Mucosa of stomach (tissue), 1 donor: ENCODE measurements around the gene TIMM44.

Source experiments
- H3K27me3 ChIP-seq: one replicate; pipeline ENCODE4 v1.7.0; 2013; ENCODE audit warnings: mild to moderate bottlenecking, low read length; ENCODE audit not compliant: control insufficient read depth, insufficient read depth
- H3K36me3 ChIP-seq: one replicate; pipeline ENCODE4 v1.7.0; 2013; ENCODE audit warnings: low read length; ENCODE audit not compliant: control insufficient read depth, insufficient read depth
- H3K4me1 ChIP-seq: one replicate; pipeline ENCODE4 v1.7.0; 2013; ENCODE audit warnings: mild to moderate bottlenecking, low read length; ENCODE audit not compliant: control insufficient read depth, insufficient read depth
- H3K4me3 ChIP-seq: one replicate; pipeline ENCODE4 v1.7.0; 2013; ENCODE audit warnings: low read length
- H3K9ac ChIP-seq: one replicate; pipeline ENCODE4 v1.7.0; 2013; ENCODE audit warnings: mild to moderate bottlenecking, low read length, moderate library complexity
- H3K9me3 ChIP-seq: one replicate; pipeline ENCODE4 v1.7.0; 2013; ENCODE audit warnings: mild to moderate bottlenecking, low read length, moderate library complexity; ENCODE audit not compliant: control insufficient read depth
- donor health status: Pancreatic carcinoma.

Gene TIMM44, protein sequence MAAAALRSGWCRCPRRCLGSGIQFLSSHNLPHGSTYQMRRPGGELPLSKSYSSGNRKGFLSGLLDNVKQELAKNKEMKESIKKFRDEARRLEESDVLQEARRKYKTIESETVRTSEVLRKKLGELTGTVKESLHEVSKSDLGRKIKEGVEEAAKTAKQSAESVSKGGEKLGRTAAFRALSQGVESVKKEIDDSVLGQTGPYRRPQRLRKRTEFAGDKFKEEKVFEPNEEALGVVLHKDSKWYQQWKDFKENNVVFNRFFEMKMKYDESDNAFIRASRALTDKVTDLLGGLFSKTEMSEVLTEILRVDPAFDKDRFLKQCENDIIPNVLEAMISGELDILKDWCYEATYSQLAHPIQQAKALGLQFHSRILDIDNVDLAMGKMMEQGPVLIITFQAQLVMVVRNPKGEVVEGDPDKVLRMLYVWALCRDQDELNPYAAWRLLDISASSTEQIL

DNA sequence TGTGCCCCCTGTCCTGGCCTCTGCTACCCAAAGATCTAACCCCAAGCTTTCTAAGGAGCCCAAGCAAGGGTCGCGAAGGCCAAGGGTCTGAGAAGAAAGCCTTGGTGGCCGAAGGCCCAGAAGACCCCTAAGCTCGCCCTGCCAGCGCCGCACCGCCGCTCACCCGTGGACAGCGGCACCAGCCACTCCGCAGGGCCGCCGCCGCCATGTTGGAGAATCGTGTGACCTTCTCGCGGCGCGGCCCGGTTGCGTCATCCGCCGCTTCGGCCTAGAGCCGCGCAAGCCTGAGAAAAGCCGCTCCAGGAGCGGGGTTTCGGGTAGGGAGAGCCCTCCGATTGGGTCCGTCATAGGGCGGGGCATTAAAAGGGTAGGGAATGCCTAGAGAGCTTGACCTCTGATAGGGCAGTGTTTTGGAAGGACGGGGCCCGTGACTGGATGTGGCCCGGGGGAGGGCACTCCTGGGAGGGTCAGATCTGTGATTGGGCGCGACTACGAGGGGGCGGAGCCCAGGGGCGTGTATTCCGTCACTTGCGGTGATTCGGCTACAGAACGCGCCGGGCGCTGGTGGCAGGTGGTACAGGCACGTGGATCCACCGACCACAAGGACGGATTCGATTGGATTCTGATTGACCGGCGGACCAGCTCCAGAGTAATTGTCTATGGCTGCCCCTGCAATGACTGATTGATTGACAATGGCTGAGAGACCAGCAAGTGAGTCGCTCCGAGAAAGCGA is at the start of gene TIMM44:
TIMM44 (minus strand) TSS at position 223 of the 733 bp plus-strand sequence; CDS start at position 208, 15 bp downstream.
- Histone ChIP-seq H3K36me3 (peaks cover 4% of the 10 kb centered on the region), H3K4me1 (peaks cover 9% of the 10 kb centered on the region), H3K9me3 (no peaks in the 10 kb centered on the region), H3K27me3 (no peaks in the 10 kb centered on the region), H3K4me3 (peak within 1 kb of the TSS; percentile 89), H3K9ac (peak within 1 kb of the TSS; percentile 98)

DNA sequence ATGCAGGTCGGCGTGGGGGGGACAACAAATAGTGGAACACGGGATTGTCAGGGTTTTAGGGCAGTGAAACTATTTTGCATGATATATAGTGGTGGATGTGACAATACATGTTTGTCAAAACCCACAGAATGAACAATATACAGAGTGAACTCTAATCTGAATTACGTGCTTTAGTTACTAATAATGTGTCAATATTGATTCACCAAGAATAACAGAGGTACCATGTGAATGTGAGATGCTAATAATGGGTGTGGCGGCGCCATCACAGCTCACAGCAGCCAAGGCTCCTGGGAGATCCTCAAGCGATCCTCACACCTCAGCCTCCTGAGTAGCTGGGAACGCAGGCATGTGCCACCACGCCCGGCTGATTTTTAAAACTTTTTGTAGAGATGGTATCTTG is 49.1 kb upstream of the TIMM44 start:
- Histone ChIP-seq H3K9me3 (no peaks in the 10 kb centered on the region), H3K9ac (no peak overlapping the region), H3K36me3 (peaks cover 6% of the 10 kb centered on the region), H3K4me3 (no peak overlapping the region), H3K4me1 (peaks cover 5% of the 10 kb centered on the region), H3K27me3 (no peaks in the 10 kb centered on the region)

DNA sequence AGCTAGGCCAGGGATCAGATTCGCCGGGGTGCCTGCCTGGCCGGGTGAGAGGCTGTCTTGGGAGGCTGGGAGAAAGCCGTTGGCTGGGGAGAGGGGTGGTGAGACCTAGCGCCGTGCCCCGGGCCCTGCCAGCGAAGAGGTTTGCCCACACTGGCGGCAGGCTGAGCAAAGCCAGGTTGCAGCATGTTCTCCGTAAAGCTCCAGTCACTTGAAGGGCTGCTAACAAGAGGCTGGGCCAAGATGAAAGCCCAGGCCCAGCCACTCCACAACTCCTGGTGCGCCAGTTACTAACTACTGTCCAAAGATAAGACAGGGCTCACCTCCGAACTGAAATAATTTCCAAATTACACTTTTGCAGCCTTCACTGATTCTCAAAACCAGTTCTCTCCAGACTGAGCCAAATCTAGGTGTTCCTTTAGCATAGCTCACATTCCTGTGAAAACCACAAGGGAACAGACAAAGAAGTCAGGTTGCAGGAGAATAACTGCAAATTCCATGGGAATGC is 45.7 kb upstream of the TIMM44 start:
- H3K36me3 ChIP-seq = peaks cover 6% of the 10 kb centered on the region
- H3K9ac ChIP-seq = no peak overlapping the region

GRCh38 chr19:7988307-7988706 is 44.8 kb upstream of the TIMM44 start:
- H3K9ac ChIP-seq = no peak overlapping the region
- H3K4me1 ChIP-seq = peaks cover 20% of the 10 kb centered on the region
- H3K36me3 ChIP-seq = peaks cover 6% of the 10 kb centered on the region
- H3K27me3 ChIP-seq = no peaks in the 10 kb centered on the region
- H3K4me3 ChIP-seq = no peak overlapping the region
- H3K9me3 ChIP-seq = no peaks in the 10 kb centered on the region

More for the DNA sequence above, 45.7 kb upstream of the TIMM44 start:
- Histone ChIP-seq H3K4me3 (no peak overlapping the region), H3K4me1 (peaks cover 20% of the 10 kb centered on the region), H3K27me3 (no peaks in the 10 kb centered on the region), H3K9me3 (no peaks in the 10 kb centered on the region)

GRCh38 chr19:7987114-7987768 is 43.8 kb upstream of the TIMM44 start:
- Histone ChIP-seq H3K4me1 (peaks cover 20% of the 10 kb centered on the region), H3K27me3 (no peaks in the 10 kb centered on the region), H3K36me3 (peaks cover 6% of the 10 kb centered on the region), H3K9ac (no peak overlapping the region), H3K4me3 (no peak overlapping the region), H3K9me3 (no peaks in the 10 kb centered on the region)

GRCh38 chr19:7986321-7987113 is 43.1 kb upstream of the TIMM44 start:
- H3K9ac ChIP-seq = no peak overlapping the region

GRCh38 chr19:7985481-7985911 is 42.0 kb upstream of the TIMM44 start:
- Histone ChIP-seq H3K9me3 (no peaks in the 10 kb centered on the region), H3K4me1 (peaks cover 20% of the 10 kb centered on the region), H3K4me3 (no peak overlapping the region), H3K9ac (no peak overlapping the region), H3K27me3 (no peaks in the 10 kb centered on the region), H3K36me3 (peaks cover 3% of the 10 kb centered on the region)

More at GRCh38 chr19:7986321-7987113, 43.1 kb upstream of the TIMM44 start:
- Histone ChIP-seq H3K36me3 (peaks cover 6% of the 10 kb centered on the region), H3K9me3 (no peaks in the 10 kb centered on the region), H3K4me1 (peaks cover 20% of the 10 kb centered on the region), H3K4me3 (no peak overlapping the region), H3K27me3 (no peaks in the 10 kb centered on the region)

- Histone ChIP-seq H3K4me3 (no peak overlapping the region), H3K36me3 (peaks cover 10% of the 10 kb centered on the region), H3K9me3 (no peaks in the 10 kb centered on the region), H3K9ac (no peak overlapping the region), H3K4me1 (peaks cover 20% of the 10 kb centered on the region), H3K27me3 (no peaks in the 10 kb centered on the region)
These were observed 40.8 kb upstream of the TIMM44 start for GRCh38 chr19:7983995-7984837.

DNA sequence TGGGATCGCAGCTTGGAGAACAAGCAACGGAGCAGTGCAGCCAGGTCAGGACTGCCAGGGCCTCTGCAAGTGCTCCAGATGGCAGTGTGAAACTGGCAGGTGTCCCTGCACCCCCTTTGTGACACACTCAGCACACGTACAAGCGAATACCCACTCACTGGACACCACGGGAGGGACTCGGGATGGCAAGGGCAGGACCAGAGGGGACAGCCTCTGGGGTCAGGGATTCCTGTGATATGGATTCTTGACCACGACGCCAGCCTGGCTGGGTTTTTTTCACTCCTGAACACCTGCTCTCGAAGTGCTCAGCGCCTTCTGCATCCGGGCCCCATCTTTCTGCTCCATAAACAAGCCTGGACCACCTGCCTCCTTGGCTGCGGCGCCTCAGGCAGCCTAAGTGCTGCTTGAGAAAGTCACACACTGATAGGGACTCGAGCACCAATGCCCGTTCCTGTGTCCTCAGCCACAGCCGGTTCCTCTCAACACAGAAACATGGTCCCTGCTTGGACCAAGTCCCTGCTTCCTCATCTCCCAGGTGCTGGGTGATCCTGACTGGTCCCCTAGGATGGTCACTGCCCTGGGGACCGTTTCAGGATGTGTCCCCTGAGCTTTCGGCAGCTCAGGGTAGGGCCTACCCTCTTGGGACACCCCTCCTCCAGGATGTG is 40.0 kb upstream of the TIMM44 start:
- Histone ChIP-seq H3K36me3 (peaks cover 18% of the 10 kb centered on the region), H3K4me1 (peaks cover 20% of the 10 kb centered on the region), H3K9ac (no peak overlapping the region), H3K4me3 (no peak overlapping the region), H3K27me3 (no peaks in the 10 kb centered on the region), H3K9me3 (no peaks in the 10 kb centered on the region)

DNA sequence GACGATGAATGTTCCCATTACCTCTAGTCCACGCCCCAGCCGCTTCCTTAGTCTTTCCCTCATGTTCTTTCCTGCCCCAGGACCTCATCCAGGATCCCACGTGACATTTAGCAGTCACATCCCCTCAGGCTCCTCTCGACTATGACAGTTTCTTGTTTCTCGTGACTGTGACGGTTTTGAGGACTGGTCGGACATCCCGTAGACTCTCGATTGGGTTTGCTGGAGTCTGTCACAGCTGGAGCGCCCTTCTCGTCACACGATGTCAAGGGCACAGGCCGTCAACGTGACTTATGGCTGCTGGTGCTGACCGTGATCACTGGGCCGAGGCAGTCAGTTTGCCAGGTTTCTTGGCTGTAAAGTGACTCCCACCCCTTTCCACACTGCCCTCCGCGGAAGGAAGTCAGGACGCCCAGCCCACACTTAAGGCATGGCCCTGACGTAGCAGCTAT is 39.2 kb upstream of the TIMM44 start:
- Histone ChIP-seq H3K4me3 (no peak overlapping the region), H3K27me3 (no peaks in the 10 kb centered on the region), H3K9me3 (no peaks in the 10 kb centered on the region), H3K36me3 (peaks cover 18% of the 10 kb centered on the region), H3K9ac (no peak overlapping the region), H3K4me1 (peaks cover 16% of the 10 kb centered on the region)
